Motor neuron (in vitro differentiated cells): ENCODE data around the gene CHD5. TPM values are rescaled to one million over a fixed set of nuclear protein-coding genes. Genes with fewer than 3 reads are reported as not detected.
A peak's percentile ranks its signal among the peaks of the same experiment; 100 is the strongest.

Experiments used
- ATAC-seq, 8 experiments: fragments of 200-7000 bp; cut with Tn5 transposase; replicated peaks in 6 of 8; 2 replicates each; pipeline ENCODE4 v1.8.0; 2021; ENCODE audit warnings: mild to moderate bottlenecking in 8 of 8, moderate library complexity in 8 of 8
- H3K27ac ChIP-seq, 2 donors: fragments of 250-450 bp; sonication (Bioruptor Pico); 2 replicates each; pipeline ENCODE4 v1.9.0; 2021; ENCODE audit warnings: antibody characterized with exemption in 2 of 2, mild to moderate bottlenecking in 2 of 2, moderate library complexity in 1 of 2
- H3K4me1 ChIP-seq, 2 donors: fragments of 250-450 bp; sonication (Bioruptor Pico); replicated peaks in 1 of 2; 2 replicates each; pipeline ENCODE4 v1.6.1; 2021; ENCODE audit warnings: antibody characterized with exemption in 2 of 2, mild to moderate bottlenecking in 2 of 2, moderate library complexity in 1 of 2
- H3K4me3 ChIP-seq, 5 donors: fragments of 250-450 bp; sonication (Bioruptor Pico); 2 replicates each; pipeline ENCODE4 v1.9.0; 2021; ENCODE audit warnings: antibody characterized with exemption in 5 of 5, mild to moderate bottlenecking in 5 of 5, moderate library complexity in 4 of 5
- WGBS, 10 experiments: fragments of 450-650 bp; shearing (Covaris generic); methylation state at CpG; one replicate each; pipeline ENCODE4 v1.0.0; 2022; 5-methylcytosine and 5-hydroxymethylcytosine counted together
- in situ Hi-C, 9 experiments: fragments of 400-800 bp; cut with MboI; loops; one replicate each; pipeline ENCODE4 v1.15.0; 2021; ENCODE audit warnings: low sequenced_read_pairs in 9 of 9, low pct_unique_long_range_greater_than_20kb in 2 of 9; ENCODE audit not compliant: unreplicated experiment in 9 of 9
- total RNA-seq, 8 experiments: library from RNA; unstranded; fragments of 300-600 nt; gene quantifications; 2 replicates each; pipeline versions ENCODE4 v1.2.3 to v1.2.4, GENCODE V29; 2022

Gene CHD5
- total RNA-seq, 8 experiments from 2014 or later = 0.15 to 18.4 (median 0.63) TPM

DNA sequence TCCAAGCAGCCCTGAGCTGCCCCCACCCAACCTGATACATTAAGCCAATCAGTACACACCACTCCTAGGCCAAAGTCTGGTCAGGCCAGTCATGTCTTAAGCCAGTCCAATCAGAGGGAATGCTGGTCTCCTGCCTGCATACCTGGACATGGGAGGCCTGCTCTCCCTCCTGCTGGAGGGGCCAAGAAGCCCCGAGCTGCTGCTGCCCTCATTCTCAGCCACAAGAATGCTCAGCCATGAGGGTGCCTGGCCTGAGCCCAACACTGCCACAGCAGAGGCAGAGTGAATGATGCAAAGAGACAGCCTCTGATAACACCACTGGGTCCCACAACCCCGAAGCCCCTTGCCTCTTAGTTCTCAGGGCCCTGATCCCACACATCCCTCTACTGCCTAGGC, 23.0 kb downstream of the CHD5 start:
- no peak overlapping the region for H3K27ac ChIP-seq
- H3K4me3 ChIP-seq = no peak overlapping the region
- ATAC-seq = peak in 3 of 8 experiments; percentile 34 to 38 (median 37)
- H3K4me1 ChIP-seq = peaks cover 37 to 44% of the 10 kb centered on the region in 2 donors
- WGBS, 10 experiments = 0 to 71% (median 53%) methylated on average over 1 to 2 of the region's 2 CpGs; no CpG with 5 or more reads in 7 of the 10 experiments
- in situ Hi-C loops = no loop called here

DNA sequence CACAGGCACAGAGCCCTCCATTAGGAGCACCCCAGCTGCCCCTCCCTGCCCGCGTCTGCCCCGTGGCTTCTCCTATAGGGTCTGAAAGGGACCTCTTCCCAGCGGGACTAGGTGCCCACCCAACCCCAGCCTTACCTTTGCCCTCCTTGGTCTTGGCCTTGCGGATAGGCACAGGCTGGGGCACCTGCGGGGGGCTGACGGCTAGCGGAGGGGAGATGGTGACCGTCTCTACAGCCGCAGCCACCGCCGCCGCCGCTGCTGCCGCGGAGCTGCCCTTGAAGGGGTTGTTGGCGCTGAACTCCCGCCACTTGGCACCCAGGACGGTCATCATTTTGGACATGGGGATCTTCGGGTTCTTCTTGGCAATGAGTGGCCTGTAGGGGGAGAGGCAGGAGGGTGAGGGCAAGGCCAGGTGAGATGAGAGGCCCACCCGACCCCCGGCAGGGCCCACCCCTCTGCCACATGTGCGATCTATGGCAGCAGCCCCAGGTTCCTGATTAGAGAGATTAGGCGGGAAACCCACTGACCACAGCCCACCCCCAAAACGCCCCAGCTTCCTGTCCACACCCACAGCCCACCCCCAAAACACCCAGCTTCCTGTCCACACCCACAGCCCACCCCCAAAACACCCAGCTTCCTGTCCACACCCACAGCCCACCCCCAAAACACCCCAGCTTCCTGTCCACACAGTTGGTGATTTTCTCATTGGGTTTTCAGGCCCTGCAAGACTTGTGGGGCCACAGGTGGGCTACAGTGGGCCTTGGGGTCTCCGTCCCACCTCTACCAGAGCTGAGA, 25.4 kb downstream of the CHD5 start:
- in situ Hi-C loops = no loop called here
- ATAC-seq = no peak
- WGBS, 10 experiments = 80 to 100% (median 96%) methylated on average over 1 to 15 of the region's 26 CpGs; no CpG with 5 or more reads in 5 of the 10 experiments
- Histone ChIP-seq H3K27ac (no peak overlapping the region), H3K4me3 (no peak overlapping the region), H3K4me1 (peaks cover 22 to 29% of the 10 kb centered on the region in 2 donors)

DNA sequence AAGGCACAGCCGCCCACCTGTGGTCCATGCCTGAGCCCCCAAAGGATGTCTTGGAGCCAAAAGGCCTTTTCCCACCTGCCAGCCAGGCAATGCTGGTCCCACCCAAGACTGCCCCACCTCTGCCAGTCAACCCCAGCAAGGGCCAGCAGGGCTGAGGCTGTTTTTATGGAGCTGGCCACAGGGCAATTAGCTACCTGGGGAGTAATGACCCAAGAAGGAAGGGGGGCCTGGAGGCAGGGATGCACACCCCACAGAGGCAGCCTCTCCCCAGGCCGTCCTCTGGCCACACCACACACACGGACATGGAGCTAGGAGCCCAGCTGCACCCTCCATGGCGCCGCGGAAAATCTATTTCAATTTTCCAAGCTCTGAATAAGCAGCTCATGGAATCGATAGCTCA, 27.2 kb downstream of the CHD5 start:
- Histone ChIP-seq H3K27ac (peak overlapping the region in 1 of 2 donors; percentile 43), H3K4me1 (peaks cover 23 to 35% of the 10 kb centered on the region in 2 donors), H3K4me3 (no peak overlapping the region)
- in situ Hi-C loops = no loop called here
- 10 to 93% (median 47%) methylated on average over 1 to 7 of the region's 7 CpGs; no CpG with 5 or more reads in 3 of the 10 experiments for WGBS, 10 experiments
- no peak for ATAC-seq

- in situ Hi-C loops = no loop called here
- Histone ChIP-seq H3K4me1 (peaks cover 17 to 28% of the 10 kb centered on the region in 2 donors), H3K4me3 (no peak overlapping the region), H3K27ac (no peak overlapping the region)
- no peak for ATAC-seq
- 40 to 87% (median 67%) methylated on average over 2 to 11 of the region's 11 CpGs; no CpG with 5 or more reads in 2 of the 10 experiments for WGBS, 10 experiments
These were observed 27.9 kb downstream of the CHD5 start for GRCh38 chr1:6152181-6152580.

DNA sequence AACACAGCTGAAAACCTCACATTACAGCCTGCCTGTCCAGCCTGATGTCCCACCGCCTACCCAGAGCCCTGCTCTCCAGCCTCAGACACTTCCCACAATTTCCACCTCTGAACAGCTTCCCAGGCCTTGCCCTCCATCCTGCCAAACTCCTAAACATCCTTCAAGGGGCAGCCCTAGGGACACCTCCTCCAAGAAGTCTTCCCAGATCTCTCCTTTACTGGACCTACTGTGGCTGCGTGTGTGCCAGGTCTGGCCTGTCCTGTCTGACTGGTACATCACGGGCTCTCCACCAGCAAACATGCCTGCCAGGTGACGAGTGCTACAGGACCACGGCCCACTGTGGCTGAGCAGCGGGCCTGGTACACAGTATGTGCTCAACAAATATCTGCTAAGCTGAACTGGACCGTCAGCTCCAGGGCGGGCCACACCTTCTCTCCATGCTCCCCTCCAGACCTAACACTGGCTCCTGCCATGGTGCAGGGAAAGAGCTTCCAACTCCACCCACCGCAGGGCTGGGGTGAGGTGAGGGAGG, 28.8 kb downstream of the CHD5 start:
- WGBS, 10 experiments = 0 to 85% (median 80%) methylated on average over 1 to 5 of the region's 9 CpGs; no CpG with 5 or more reads in 4 of the 10 experiments
- H3K27ac ChIP-seq = no peak overlapping the region
- ATAC-seq = no peak
- H3K4me1 ChIP-seq = peaks cover 17 to 25% of the 10 kb centered on the region in 2 donors
- in situ Hi-C loops = no loop called here
- H3K4me3 ChIP-seq = no peak overlapping the region

GRCh38 chr1:6150006-6150938, 29.8 kb downstream of the CHD5 start:
- Histone ChIP-seq H3K4me3 (no peak overlapping the region), H3K4me1 (peaks cover 19 to 27% of the 10 kb centered on the region in 2 donors), H3K27ac (no peak overlapping the region)
- no peak for ATAC-seq
- WGBS, 10 experiments = 47 to 95% (median 79%) methylated on average over 3 to 8 of the region's 11 CpGs
- in situ Hi-C loops = no loop called here

DNA sequence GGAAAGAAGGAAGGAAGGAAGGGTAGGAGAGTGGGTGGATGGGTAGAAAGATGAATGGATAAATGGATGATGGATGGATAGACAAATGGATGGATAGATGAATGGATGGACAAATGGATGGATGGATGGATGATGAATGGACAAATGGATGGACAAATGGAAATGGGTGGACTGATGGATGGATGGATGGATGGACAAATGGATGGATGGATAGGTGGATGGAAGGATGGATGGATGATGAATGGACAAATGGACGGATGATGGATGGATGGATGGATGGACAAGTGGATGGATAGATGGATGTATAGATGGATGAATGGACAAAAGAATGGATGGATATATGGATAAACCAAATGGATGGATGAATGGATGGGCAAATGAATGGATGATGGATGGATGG, 30.5 kb downstream of the CHD5 start:
- ATAC-seq = no peak
- H3K4me1 ChIP-seq = peaks cover 26 to 34% of the 10 kb centered on the region in 2 donors
- H3K27ac ChIP-seq = no peak overlapping the region
- in situ Hi-C loops = no loop called here
- H3K4me3 ChIP-seq = no peak overlapping the region
- WGBS, 10 experiments = 45 to 100% (median 90%) methylated on average over 1 of the region's 1 CpG

DNA sequence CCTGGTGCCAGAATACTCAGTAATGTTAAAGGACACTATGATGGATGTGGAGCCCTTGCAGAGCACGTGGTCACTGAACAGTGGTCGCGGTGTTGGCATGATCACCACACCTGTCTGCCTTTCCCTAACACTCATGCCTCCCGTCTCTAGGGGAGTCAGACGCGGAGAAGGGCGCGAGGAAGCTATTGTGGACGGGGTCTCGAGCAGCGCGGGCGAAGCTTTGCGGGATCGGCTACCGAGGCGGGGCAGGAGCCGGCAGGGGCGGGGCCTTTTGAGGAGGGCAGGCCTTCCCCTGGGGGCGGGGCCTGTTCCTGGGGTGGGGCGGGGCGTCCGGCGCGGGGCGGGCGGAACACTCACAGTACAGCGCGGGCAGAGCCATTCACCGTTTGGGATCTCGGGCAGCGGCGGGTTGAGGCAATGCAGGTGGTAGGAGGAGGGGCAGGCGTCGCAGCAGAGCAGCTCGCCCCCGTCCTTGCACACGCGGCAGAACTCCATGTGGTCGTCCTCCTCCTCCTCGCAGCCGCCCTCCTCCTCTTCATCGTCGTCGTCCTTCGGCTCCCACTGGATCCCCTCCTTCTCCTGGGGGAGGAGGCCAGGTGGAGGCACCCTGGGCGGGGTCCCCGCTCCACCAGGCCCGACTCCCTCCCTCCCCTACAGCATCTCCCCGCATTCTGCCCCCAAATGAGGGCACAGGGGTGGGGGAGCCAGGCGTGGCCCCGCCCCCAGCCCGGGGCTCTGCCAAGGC, 31.5 kb downstream of the CHD5 start:
- peaks cover 31 to 43% of the 10 kb centered on the region in 2 donors for H3K4me1 ChIP-seq
- H3K27ac ChIP-seq = no peak overlapping the region
- 0 to 5% (median 0%) methylated on average over 4 to 10 of the region's 53 CpGs; no CpG with 5 or more reads in 7 of the 10 experiments for WGBS, 10 experiments
- ATAC-seq = peak; percentile 79 to 95 (median 87)
- peak overlapping the region; percentile 5 to 21 (median 12) for H3K4me3 ChIP-seq
- in situ Hi-C loops = no loop called here

GRCh38 chr1:6145864-6146410, 34.2 kb downstream of the CHD5 start:
- peaks cover 19 to 31% of the 10 kb centered on the region in 2 donors for H3K4me1 ChIP-seq
- H3K27ac ChIP-seq = no peak overlapping the region
- no peak overlapping the region for H3K4me3 ChIP-seq
- WGBS, 10 experiments = 68 to 100% (median 88%) methylated on average over 3 to 7 of the region's 24 CpGs; no CpG with 5 or more reads in 6 of the 10 experiments
- in situ Hi-C loops = no loop called here
- no peak for ATAC-seq

GRCh38 chr1:6145396-6145750, 34.7 kb downstream of the CHD5 start:
- 13 to 100% (median 62%) methylated on average over 1 to 2 of the region's 2 CpGs; no CpG with 5 or more reads in 5 of the 10 experiments for WGBS, 10 experiments
- in situ Hi-C loops = no loop called here

GRCh38 chr1:6144647-6145395, 35.3 kb downstream of the CHD5 start:
- no peak overlapping the region for H3K27ac ChIP-seq
- ATAC-seq = peak in 1 of 8 experiments; percentile 7
- H3K4me3 ChIP-seq = no peak overlapping the region
- H3K4me1 ChIP-seq = peaks cover 19 to 31% of the 10 kb centered on the region in 2 donors
- in situ Hi-C loops = no loop called here
- whole genome bisulfite sequencing, 10 experiments = 8 to 42% (median 20%) methylated on average over 2 to 14 of the region's 16 CpGs; no CpG with 5 or more reads in 3 of the 10 experiments

More at GRCh38 chr1:6145396-6145750, 34.7 kb downstream of the CHD5 start:
- Histone ChIP-seq H3K4me3 (no peak overlapping the region), H3K4me1 (peaks cover 19 to 31% of the 10 kb centered on the region in 2 donors), H3K27ac (no peak overlapping the region)
- no peak for ATAC-seq
